ENCODE results near the gene NPAP1.
"Not testable (repeated sequence)": the region's sequence is repeated elsewhere in the genome, so short reads cannot be mapped to it uniquely, and the experiment has no call there.

The NPAP1 gene, protein sequence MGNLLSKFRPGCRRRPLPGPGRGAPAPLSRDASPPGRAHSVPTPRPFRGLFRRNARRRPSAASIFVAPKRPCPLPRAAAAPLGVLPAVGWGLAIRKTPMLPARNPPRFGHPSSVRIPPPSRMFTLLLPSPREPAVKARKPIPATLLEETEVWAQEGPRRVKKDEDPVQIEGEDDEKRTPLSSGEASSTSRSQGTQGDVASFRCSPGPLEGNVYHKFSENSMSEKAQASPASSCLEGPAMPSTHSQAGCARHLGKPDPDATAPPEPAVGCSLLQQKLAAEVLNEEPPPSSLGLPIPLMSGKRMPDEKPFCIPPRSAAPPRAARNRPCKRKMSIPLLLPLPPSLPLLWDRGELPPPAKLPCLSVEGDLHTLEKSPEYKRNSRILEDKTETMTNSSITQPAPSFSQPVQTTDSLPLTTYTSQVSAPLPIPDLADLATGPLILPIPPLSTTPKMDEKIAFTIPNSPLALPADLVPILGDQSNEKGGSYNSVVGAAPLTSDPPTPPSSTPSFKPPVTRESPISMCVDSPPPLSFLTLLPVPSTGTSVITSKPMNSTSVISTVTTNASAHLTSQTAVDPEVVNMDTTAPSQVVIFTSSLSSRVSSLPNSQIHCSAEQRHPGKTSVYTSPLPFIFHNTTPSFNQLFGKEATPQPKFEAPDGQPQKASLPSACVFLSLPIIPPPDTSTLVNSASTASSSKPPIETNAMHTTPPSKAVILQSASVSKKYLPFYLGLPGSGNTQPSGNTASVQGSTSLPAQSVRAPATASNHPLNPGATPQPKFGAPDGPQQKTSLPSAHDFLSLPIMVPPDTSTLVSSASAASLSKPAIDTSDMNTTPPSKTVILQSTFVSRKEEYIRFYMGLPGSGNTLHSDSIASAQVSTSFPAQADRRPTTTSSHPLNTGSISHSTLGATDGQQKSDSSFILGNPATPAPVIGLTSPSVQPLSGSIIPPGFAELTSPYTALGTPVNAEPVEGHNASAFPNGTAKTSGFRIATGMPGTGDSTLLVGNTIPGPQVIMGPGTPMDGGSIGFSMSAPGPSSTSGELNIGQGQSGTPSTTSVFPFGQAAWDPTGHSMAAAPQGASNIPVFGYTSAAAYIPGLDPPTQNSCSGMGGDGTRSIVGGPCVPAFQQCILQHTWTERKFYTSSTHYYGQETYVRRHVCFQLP

GRCh38 chr15:24675332-24676144 is at the start of gene NPAP1:
Gene NPAP1 (plus strand): TSS chr15:24675775. CDS start chr15:24675868, 93 bp downstream.
- no peak for DNase-seq (ENCODE audit: low spot score)

DNA sequence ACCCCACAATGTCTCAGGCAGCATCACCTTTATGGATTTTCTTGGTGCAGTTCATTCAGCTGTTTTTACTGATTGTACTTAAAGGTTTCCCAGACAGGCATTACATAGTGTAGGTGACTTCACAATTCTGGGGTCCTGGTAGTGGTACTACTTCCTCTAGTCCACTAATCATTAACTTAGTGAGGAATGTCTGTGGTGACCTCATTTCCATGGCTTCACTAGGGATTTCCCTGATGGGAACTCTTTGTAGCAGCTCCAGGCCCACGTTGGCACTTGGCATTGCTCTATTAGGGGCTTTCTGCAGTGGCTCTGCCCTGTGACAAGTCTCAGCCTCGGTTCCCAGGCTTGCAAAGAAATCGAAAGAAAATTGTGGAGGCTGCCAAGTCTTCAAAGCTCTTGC is 48.1 kb upstream of the NPAP1 start:
- DNase-seq (ENCODE audit: low spot score), result no peak

DNA sequence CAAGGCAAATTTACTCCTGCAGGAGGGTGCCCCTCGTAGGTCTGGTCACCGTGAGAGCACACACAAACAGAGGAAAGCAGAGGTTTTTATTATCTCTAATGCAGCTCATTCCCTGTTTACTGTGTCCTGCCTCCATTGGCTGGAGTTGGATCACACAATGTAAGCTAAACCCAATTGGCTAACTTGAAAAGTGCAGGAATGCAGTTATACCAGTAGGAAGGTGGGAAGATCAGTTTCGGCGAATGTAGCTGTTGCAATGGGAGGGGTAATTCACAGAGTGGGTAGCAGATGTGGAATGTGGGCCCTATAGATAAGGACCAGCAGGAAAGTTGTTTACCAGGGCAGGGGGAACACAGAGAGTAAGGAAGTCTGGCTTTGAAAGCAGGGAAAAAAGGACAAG is 42.5 kb upstream of the NPAP1 start:
- DNase-seq (ENCODE audit: low spot score), result no peak

- DNase-seq (ENCODE audit: low spot score), result not testable (repeated sequence)
These were observed 36.2 kb upstream of the NPAP1 start for GRCh38 chr15:24639412-24639811.

DNA sequence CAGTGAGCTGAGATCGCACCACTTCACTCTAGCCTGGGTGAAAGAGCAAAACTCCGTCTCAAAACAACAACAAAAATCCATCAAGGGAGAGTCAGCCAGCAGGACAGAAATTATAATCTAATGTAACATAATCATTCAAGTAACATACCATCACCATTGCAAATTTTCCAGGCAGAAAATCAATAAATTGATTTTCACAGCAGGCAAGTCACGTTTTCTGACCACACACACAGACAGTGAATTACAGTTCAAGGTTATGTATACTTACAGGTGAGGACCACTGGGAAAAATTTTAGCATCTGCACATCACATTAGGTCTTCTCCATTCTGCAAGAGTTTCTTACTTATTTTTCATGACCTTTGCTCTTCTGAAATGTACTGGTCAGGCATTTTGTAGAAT is 29.9 kb upstream of the NPAP1 start:
- DNase-seq (ENCODE audit: low spot score), result no peak

DNA sequence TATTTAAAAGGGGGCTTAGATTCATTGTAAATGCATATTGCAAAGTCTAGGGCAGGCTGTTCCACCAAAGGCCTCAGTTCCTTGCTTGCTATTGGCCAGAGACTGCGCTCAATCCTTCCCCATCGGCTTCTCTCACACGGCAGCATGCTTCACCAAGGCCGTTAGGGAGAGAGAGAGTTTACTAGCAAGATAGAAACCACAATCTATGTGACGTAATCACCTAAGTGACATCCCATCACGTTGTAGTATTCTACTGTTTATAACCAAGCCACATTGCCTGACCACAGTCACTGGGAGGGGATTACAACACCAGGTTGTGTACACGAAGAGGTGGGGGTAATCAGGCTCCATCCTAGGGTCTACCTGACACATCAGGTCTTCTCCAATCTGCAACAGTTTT is 16.0 kb upstream of the NPAP1 start:
- no peak for DNase-seq (ENCODE audit: low spot score)

DNA sequence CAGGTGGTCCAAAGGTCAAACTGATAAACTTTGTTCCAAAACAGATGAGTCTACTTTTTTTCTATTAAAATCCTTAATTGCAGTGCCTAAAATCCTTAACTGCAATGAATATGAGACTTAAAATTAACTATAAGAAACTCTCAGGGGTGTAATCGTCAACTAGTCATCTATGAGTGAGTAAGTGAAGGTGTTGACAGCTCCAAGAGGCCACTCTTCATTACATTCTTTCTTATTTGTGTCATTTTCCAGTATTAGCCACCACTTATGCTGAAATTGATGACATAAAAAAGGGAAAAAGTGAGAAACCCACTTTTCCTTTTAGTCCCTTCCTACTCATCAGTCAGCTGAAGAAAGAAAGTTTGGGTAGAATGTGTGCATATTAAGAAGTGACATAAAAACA is 12.6 kb upstream of the NPAP1 start:
- DNase-seq (ENCODE audit: low spot score), result no peak

- no peak for DNase-seq (ENCODE audit: low spot score)
These were observed 856 bp downstream of the NPAP1 start for GRCh38 chr15:24676431-24676830.

GRCh38 chr15:24678485-24678884 is 2.9 kb downstream of the NPAP1 start:
- no peak for DNase-seq (ENCODE audit: low spot score)

DNA sequence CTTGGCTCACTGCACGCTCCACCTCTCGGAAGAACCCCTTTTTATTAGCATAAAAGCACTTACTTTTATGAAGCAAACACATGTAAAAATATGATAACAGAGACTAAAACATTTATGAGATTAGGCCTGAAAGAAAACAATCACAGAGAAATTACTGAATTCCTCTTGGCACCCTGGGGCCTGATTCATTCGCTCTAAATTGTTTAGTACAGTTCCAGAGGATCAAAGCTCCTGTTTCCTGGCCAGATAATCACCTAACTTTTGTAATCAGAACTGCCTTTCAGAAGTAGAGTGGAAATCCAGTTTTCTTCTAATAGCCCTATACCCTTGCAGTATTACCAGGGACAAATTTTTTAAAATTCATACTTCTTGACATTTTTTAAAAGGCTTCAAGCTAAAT is 6.4 kb downstream of the NPAP1 start:
- no peak for DNase-seq (ENCODE audit: low spot score)

GRCh38 chr15:24682905-24683304 is 7.3 kb downstream of the NPAP1 start:
- DNase-seq (ENCODE audit: low spot score), result not testable (repeated sequence)

- DNase-seq (ENCODE audit: low spot score), result no peak
These were observed 8.2 kb downstream of the NPAP1 start for GRCh38 chr15:24683736-24684135.

DNA sequence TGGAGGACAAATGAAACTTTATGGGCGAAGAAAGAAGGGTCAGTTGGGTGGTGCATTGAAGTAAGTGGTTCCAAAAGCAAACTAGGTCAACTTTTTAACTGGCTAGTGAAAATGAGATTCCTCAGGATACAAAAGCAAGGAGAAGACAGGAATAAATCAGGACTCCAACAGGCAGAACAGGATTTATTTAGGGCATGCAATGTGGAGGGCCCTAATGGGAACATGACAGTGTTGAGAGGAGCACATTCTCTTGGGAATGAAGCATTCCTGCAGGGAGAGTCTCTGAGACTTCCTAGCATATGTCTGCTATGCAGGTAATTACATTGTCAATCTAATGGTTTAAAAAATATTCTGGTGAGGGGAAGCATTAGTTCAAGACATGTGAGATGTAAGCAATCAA is 8.7 kb downstream of the NPAP1 start:
- DNase-seq (ENCODE audit: low spot score), result no peak

DNA sequence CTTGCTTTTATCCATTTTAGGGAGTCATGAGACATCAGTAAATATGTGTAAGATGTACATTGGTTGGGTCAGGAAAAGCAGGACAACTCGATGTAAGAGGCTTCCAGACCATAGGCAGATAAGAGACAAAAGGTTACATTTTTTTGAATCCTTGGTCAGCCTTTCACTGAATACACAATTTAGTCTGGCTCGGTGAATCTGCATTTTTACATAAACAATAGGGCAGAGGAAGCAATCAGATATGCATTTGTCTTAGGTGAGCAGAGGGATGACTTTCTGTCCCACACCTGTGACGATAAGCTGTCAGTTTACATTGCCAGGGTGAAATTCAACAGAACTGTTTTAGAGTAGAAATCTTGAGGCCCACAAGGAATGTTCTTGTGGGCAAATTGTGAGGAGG is 20.6 kb downstream of the NPAP1 start:
- no peak for DNase-seq (ENCODE audit: low spot score)

DNA sequence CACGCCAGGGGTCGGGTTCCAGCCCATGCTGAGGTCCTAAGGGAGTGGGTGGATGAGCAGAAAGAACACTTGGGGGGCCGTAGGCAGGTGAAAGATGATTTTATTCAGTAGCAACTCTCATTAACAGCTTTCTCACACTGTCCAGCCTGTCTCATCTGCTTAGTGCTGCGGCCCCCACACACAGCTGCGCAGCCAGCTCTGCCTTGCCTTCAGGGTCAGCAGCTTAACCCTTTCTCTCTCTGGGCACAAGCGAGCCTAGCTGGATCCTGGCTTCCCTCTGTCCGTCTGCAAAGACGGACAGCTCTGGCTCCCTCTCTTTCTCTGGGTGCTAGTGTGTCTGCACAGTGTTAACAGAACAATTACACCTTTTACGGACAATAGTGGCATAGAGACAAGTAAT is 21.3 kb downstream of the NPAP1 start:
- no peak for DNase-seq (ENCODE audit: low spot score)

DNA sequence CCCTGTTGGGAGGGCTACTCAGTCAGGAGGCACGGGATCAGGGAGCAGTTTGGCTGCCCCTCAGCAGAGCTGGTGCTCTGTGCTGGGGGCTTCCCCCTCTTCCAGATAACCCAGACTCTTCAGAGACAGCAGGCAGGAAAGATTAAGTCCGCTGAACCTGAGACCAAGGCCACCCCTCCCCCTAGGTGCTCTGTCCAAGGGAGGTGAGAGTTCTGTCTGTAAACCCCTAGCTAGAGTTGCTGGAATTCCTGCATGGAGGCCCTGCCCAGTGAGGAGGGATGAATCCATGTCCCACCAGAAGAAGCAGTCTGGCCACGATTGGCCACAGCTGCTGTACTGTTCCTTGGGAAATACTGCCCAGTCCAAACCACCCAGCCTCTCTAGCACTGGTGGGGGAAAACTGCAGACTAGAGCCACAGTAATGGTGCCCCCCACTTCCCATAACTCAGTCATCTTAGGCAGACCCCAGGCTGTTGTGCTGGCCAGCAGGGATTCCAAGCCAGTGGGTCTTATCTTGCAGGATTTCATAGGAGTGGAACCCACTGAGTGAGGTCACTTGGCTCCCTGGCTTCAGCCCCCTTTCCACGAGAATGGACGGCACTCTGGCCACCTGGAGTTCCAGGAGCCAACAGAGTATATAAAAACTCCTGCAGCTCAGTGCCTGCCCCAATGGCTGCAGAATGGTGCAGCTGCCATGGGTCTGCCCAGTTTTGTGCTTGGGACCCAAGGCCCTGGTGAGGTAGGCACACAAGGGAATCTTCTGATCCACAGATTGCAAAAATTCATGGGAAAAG is 42.9 kb downstream of the NPAP1 start:
- no peak for DNase-seq (ENCODE audit: low spot score)

DNA sequence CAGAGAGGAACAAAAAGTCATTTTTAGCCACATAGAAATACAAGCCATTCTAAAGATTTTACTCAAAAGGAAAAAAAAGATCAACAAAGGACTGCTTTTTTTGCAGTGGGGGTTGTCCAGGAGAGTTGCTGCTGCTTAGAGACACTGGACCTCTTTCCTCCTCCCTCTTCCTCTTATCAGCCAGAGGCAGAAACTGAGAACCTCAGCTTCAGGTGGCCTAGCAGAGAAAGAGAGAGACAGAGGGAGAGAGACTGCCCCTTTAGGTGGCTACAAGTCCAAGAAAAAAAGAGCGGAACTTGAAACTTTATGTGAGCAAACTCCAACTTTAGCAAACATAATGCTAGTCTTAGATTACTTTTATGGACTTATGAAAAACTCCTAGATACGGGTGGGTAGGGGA is 54.2 kb downstream of the NPAP1 start:
- no peak for DNase-seq (ENCODE audit: low spot score)
